Measurements from ENCODE around the gene CFAP54. TPM values are rescaled to one million over a fixed set of nuclear protein-coding genes. Genes with fewer than 3 reads are reported as not detected.

CFAP54 gene
- total RNA-seq, 1 experiment from 2014 or later = 0.56 TPM

DNA sequence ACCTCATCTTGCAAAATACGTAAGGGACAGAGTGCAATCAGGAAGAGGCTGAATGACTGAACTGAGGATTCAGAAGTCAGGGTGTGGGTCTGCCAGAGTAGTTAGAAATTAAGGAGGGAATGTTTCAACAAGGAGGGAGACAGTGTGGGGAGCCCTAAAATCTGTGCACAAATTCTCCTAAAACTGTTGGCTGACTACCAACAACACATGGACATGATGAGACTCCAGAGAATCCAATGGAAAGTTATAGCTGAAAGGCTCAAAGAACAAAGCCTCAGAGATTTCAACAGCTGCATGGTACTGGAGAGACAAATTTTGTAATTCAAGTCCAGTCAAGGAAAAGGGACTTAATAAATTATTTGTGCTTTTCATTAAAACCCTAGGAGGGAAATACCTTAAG is 381.6 kb downstream of the CFAP54 start:
- ChIA-PET POLR2A (no interaction called here), CTCF (no interaction called here)
- H3K4me1 Mint-ChIP-seq (ENCODE audit: insufficient read depth, unreplicated experiment) = no peaks in the 10 kb centered on the region
- no peak for TF ChIP-seq CTCF (IDR thresholded peaks at IDR 0.05; ENCODE audit: unreplicated experiment)
- H3K27ac Mint-ChIP-seq (ENCODE audit: low read depth, unreplicated experiment) = no peak overlapping the region
- no peak for DNase-seq (ENCODE audit: unreplicated experiment)
- intact Hi-C loops (cut with micrococcal nuclease) = no loop called here
- H3K4me3 Mint-ChIP-seq (ENCODE audit: unreplicated experiment) = no peak overlapping the region
- no peaks in the 10 kb centered on the region for H3K36me3 Mint-ChIP-seq (ENCODE audit: insufficient read depth, unreplicated experiment)
- peaks cover 13% of the 10 kb centered on the region for H3K9me3 Mint-ChIP-seq (ENCODE audit: unreplicated experiment)
- BruUV-seq (replicated peaks) = no TSS peak
- no peaks in the 10 kb centered on the region for H3K27me3 Mint-ChIP-seq (ENCODE audit: insufficient read depth, unreplicated experiment)

DNA sequence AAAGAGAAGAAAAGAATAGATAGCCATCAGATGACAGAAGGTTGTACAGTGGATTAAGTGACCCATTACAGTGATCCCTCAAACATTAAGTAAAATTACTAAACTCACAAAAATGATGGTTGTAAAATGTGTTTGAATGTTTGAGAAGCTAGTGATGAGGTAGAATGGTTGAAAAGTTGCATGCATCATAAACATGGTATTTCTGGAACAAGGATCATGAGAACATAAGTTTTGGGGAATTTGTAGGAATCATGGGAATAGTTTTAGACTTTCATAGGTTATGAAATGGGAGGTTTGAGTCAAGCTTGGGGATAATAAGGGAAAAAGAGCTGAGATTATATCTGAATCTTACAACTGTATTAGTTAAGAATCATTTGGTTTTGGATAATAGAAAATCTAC is 383.6 kb downstream of the CFAP54 start:
- Mint-ChIP-seq H3K4me1 (ENCODE audit: insufficient read depth, unreplicated experiment) (no peaks in the 10 kb centered on the region), H3K4me3 (ENCODE audit: unreplicated experiment) (no peak overlapping the region), H3K27me3 (ENCODE audit: insufficient read depth, unreplicated experiment) (no peaks in the 10 kb centered on the region), H3K27ac (ENCODE audit: low read depth, unreplicated experiment) (no peak overlapping the region), H3K9me3 (ENCODE audit: unreplicated experiment) (peaks cover 13% of the 10 kb centered on the region), H3K36me3 (ENCODE audit: insufficient read depth, unreplicated experiment) (no peaks in the 10 kb centered on the region)
- ChIA-PET POLR2A (interaction anchor here (1.2 kb wide), 1 partner anchor 34 kb away, joined by 3 read pairs; no protein-coding TSS in a partner anchor), CTCF (no interaction called here)
- no TSS peak for BruUV-seq (replicated peaks)
- no peak for TF ChIP-seq CTCF (IDR thresholded peaks at IDR 0.05; ENCODE audit: unreplicated experiment)
- DNase-seq (ENCODE audit: unreplicated experiment) = no peak
- intact Hi-C loops (cut with micrococcal nuclease) = no loop called here

DNA sequence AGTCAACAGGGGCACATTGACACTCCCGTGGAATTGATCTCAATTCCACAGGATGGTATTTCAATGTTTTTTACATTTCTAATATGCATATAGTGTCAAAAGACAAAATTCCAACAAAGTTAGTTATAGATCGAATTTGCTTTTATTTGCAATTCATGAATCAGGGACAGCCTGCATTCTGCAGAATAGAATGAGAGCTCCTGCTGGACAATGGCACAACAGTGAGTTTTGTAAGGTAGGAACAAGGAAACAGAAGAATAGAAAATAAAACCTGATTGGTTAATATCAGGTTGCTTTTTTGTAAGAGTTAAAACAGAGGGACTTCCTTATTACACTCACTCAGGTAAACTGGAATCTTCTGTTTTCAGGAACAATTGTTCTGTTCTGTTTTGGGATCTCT is 384.8 kb downstream of the CFAP54 start:
- no peak overlapping the region for H3K27ac Mint-ChIP-seq (ENCODE audit: low read depth, unreplicated experiment)
- ChIA-PET POLR2A (no interaction called here), CTCF (no interaction called here)
- DNase-seq (ENCODE audit: unreplicated experiment) = no peak
- H3K9me3 Mint-ChIP-seq (ENCODE audit: unreplicated experiment) = peaks cover 13% of the 10 kb centered on the region
- BruUV-seq (replicated peaks) = no TSS peak
- TF ChIP-seq CTCF (IDR thresholded peaks at IDR 0.05; ENCODE audit: unreplicated experiment) = no peak
- H3K4me3 Mint-ChIP-seq (ENCODE audit: unreplicated experiment) = no peak overlapping the region
- H3K36me3 Mint-ChIP-seq (ENCODE audit: insufficient read depth, unreplicated experiment) = no peaks in the 10 kb centered on the region
- no peaks in the 10 kb centered on the region for H3K4me1 Mint-ChIP-seq (ENCODE audit: insufficient read depth, unreplicated experiment)
- no peaks in the 10 kb centered on the region for H3K27me3 Mint-ChIP-seq (ENCODE audit: insufficient read depth, unreplicated experiment)
- intact Hi-C loops (cut with micrococcal nuclease) = no loop called here

DNA sequence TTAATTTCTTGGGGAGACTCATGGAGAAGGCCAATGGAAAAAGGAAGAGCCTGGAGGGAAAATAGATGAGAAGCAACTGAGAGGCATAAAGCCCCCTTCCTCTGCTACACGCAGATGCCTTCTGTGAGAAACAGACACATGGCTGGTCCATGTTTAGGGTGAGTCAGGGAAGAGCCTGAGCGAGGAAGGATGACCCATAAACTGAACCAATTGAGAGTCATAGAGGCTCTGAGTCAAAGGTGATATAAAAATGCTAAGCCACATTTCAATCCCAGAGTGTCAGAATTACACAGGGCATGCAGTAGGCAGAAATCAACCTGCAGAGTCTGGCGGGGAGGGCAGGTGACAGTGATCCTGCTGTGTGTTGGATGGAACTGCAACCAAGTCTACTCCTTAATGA is 387.6 kb downstream of the CFAP54 start:
- CTCF ChIA-PET = no interaction called here
- intact Hi-C loops (cut with micrococcal nuclease) = no loop called here
- H3K27ac Mint-ChIP-seq (ENCODE audit: low read depth, unreplicated experiment) = no peak overlapping the region
- no TSS peak for BruUV-seq (replicated peaks)
- no peaks in the 10 kb centered on the region for H3K4me1 Mint-ChIP-seq (ENCODE audit: insufficient read depth, unreplicated experiment)
- DNase-seq (ENCODE audit: unreplicated experiment) = no peak
- no peak for TF ChIP-seq CTCF (IDR thresholded peaks at IDR 0.05; ENCODE audit: unreplicated experiment)
- POLR2A ChIA-PET = no interaction called here
- H3K4me3 Mint-ChIP-seq (ENCODE audit: unreplicated experiment) = no peak overlapping the region
- H3K27me3 Mint-ChIP-seq (ENCODE audit: insufficient read depth, unreplicated experiment) = no peaks in the 10 kb centered on the region
- H3K9me3 Mint-ChIP-seq (ENCODE audit: unreplicated experiment) = peaks cover 8% of the 10 kb centered on the region
- no peaks in the 10 kb centered on the region for H3K36me3 Mint-ChIP-seq (ENCODE audit: insufficient read depth, unreplicated experiment)
